Measurements from ENCODE around the gene LDB1. TPM values are rescaled to one million over a fixed set of nuclear protein-coding genes. Genes with fewer than 3 reads are reported as not detected.
A peak's percentile ranks its signal among the peaks of the same experiment; 100 is the strongest.

LDB1 gene
- total and polyA plus RNA-seq, 2 of the 13 experiments (the other 11 are each of a cell fraction or from before 2014, with no cell fraction given): 17.2 to 45.5 TPM

GRCh38 chr10:102120142-102120990 is at the start of gene LDB1 (continued):
- TF ChIP-seq ZBED4 (CRISPR knock-in tag; IDR thresholded peaks at IDR 0.05; ENCODE audit: borderline replicate concordance) (no peak; the same call in 1 of the 2 replicates), SRSF9 (IDR thresholded peaks at IDR 0.05; ENCODE audit: borderline replicate concordance, insufficient read depth, low read depth, low read length, poor library complexity, severe bottlenecking) (no peak), THAP11 (CRISPR knock-in tag; IDR thresholded peaks at IDR 0.05) (peak; percentile 68), ZMAT5 (CRISPR knock-in tag; IDR thresholded peaks at IDR 0.05; ENCODE audit: borderline replicate concordance, low read depth) (no peak), HMGA1 (CRISPR knock-in tag; conservative IDR thresholded peaks at IDR 0.05) (no peak), TOE1 (CRISPR knock-in tag; IDR thresholded peaks at IDR 0.05) (no peak), TBP (CRISPR knock-in tag; IDR thresholded peaks at IDR 0.05) (no peak), ZSCAN9 (CRISPR knock-in tag; IDR thresholded peaks at IDR 0.05; ENCODE audit: borderline replicate concordance) (0 out of 2 replicates have a peak, but pooled peaks have one; percentile 30), KDM5B (CRISPR knock-in tag; IDR thresholded peaks at IDR 0.05; ENCODE audit: borderline replicate concordance) (peak; percentile 61; the same call in 1 of the 2 replicates), KLF11 (CRISPR knock-in tag; IDR thresholded peaks at IDR 0.05) (no peak), NR2F6 (IDR thresholded peaks at IDR 0.05) (no peak), NR2F6 (CRISPR knock-in tag; IDR thresholded peaks at IDR 0.05) (0 out of 2 replicates have a peak, but pooled peaks have one; percentile 13), ZNF552 (CRISPR knock-in tag; IDR thresholded peaks at IDR 0.05; ENCODE audit: borderline replicate concordance) (no peak), DZIP1 (CRISPR knock-in tag; IDR thresholded peaks at IDR 0.05) (no peak), ZNF782 (CRISPR knock-in tag; IDR thresholded peaks at IDR 0.05; ENCODE audit: borderline replicate concordance) (no peak), NBN (conservative IDR thresholded peaks at IDR 0.05) (no peak), HIVEP1 (CRISPR knock-in tag; IDR thresholded peaks at IDR 0.05) (no peak), CC2D1A (CRISPR knock-in tag; IDR thresholded peaks at IDR 0.05) (no peak), HNF1B (CRISPR knock-in tag; IDR thresholded peaks at IDR 0.05) (no peak), PHF8 (CRISPR knock-in tag; IDR thresholded peaks at IDR 0.05) (peak; percentile 45), ZNF501 (CRISPR knock-in tag; IDR thresholded peaks at IDR 0.05) (no peak)
